ENCODE measurements around the gene DAGLA.

DNA sequence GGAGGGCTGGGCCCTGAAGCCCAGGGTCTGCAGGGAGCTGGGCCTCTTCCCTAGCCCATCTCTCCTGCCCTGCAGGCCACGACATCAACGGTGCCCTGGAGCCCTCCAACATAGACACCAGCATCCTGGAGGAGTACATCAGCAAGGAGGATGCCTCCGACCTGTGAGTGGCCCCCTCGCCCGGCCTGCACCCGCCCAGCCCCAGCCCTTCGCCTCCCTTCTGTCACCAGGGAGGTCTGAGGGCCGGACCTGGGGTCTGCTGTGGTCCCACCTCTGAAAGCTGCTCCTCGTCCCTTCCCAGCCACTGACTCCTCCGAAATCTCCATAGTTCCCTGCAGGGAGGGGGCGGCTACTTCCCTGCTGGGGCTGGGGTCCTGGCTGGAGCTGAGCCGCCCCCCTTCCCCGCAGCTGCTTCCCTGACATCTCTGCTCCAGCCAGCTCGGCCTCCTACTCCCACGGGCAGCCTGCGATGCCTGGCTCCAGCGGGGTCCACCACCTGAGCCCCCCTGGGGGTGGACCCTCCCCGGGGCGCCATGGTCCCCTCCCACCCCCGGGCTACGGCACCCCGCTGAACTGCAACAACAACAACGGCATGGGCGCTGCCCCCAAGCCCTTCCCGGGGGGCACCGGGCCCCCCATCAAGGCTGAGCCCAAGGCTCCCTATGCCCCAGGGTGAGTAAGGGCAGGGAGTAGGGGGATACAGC, 85.5 kb downstream of the DAGLA start:
- TF ChIP-seq POLR2A (IDR thresholded peaks at IDR 0.05; ENCODE audit: low read depth, low read length) (no peak), POLR2AphosphoS5 (IDR thresholded peaks at IDR 0.05; ENCODE audit: low read depth, low read length) (no peak)
